GM23338 (cell line): ENCODE data around the gene RBP3. TPM values are rescaled to one million over a fixed set of nuclear protein-coding genes. Genes with fewer than 3 reads are reported as not detected.

Source experiments
- ATAC-seq: fragments of 200-7000 bp; cut with Tn5 transposase; 3 replicates; pipeline ENCODE4 v1.9.1; 2020
- DNase-seq: peaks from one replicate; pipeline ENCODE4 v3.0.0-alpha.2; 2015; ENCODE audit warnings: low spot score
- H2AFZ ChIP-seq: fragments of 200-600 bp; sonication (generic); 2 replicates; pipeline ENCODE4 v1.8.0; 2016; ENCODE audit warnings: antibody characterized with exemption, mild to moderate bottlenecking, moderate library complexity
- H3F3A ChIP-seq: fragments of 200-600 bp; sonication (generic); replicated peaks from 2 replicates; pipeline ENCODE4 v1.8.0; 2017; ENCODE audit warnings: antibody characterized with exemption, mixed run types, low read depth
- H3K27ac ChIP-seq: fragments of 200-600 bp; sonication (generic); 2 replicates; pipeline ENCODE4 v1.6.1; 2016; ENCODE audit warnings: low read depth
- H3K27me3 ChIP-seq: fragments of 200-600 bp; sonication (generic); 2 replicates; pipeline ENCODE4 v1.8.0; 2016; ENCODE audit warnings: mild to moderate bottlenecking, mixed run types, moderate library complexity; ENCODE audit not compliant: insufficient read depth
- H3K36me3 ChIP-seq: fragments of 200-600 bp; sonication (generic); 2 replicates; pipeline ENCODE4 v1.8.0; 2016; ENCODE audit warnings: mild to moderate bottlenecking; ENCODE audit not compliant: insufficient read depth
- H3K4me1 ChIP-seq: fragments of 200-600 bp; sonication (generic); 2 replicates; pipeline ENCODE4 v1.8.0; 2016; ENCODE audit warnings: mild to moderate bottlenecking, moderate library complexity; ENCODE audit not compliant: insufficient read depth
- H3K4me2 ChIP-seq: fragments of 200-600 bp; sonication (generic); 2 replicates; pipeline ENCODE4 v1.7.1; 2017; ENCODE audit warnings: mixed run types
- H3K4me3 ChIP-seq: fragments of 200-600 bp; sonication (generic); 2 replicates; pipeline ENCODE4 v1.6.1; 2016; ENCODE audit warnings: mixed run types
- H3K79me2 ChIP-seq: fragments of 200-600 bp; sonication (generic); replicated peaks from 2 replicates; pipeline ENCODE4 v1.8.0; 2017; ENCODE audit warnings: mild to moderate bottlenecking; ENCODE audit not compliant: insufficient read depth
- H3K9me2 ChIP-seq: fragments of 200-600 bp; sonication (generic); 2 replicates; pipeline ENCODE4 v1.8.0; 2017; ENCODE audit not compliant: insufficient read depth
- H4K20me1 ChIP-seq: fragments of 200-600 bp; sonication (generic); replicated peaks from 2 replicates; pipeline ENCODE4 v1.8.0; 2017; ENCODE audit warnings: mild to moderate bottlenecking; ENCODE audit not compliant: insufficient read depth
- H3K27ac Mint-ChIP-seq: 2 replicates; pipeline ENCODE4 v1.8.0; 2020; ENCODE audit warnings: inconsistent platforms, mild to moderate bottlenecking, moderate library complexity, mixed read lengths
- H3K27me3 Mint-ChIP-seq: 3 replicates; pipeline ENCODE4 v1.8.0; 2022; ENCODE audit warnings: low read depth, mild to moderate bottlenecking, moderate library complexity, mixed read lengths, inconsistent platforms; ENCODE audit not compliant: insufficient read depth, poor library complexity
- H3K36me3 Mint-ChIP-seq: 3 replicates; pipeline ENCODE4 v1.8.0; 2021; ENCODE audit warnings: low read depth, mild to moderate bottlenecking, inconsistent platforms, moderate library complexity, mixed read lengths
- H3K4me1 Mint-ChIP-seq: 3 replicates; pipeline ENCODE4 v1.8.0; 2020; ENCODE audit warnings: mild to moderate bottlenecking, inconsistent platforms, mixed read lengths
- H3K4me3 Mint-ChIP-seq: 3 replicates; pipeline ENCODE4 v1.8.0; 2021; ENCODE audit warnings: moderate library complexity, mild to moderate bottlenecking, inconsistent platforms, mixed read lengths
- H3K9me3 Mint-ChIP-seq: 3 replicates; pipeline ENCODE4 v1.8.0; 2020; ENCODE audit warnings: moderate library complexity, mild to moderate bottlenecking, inconsistent platforms, mixed read lengths
- CREB1 ChIP-seq: fragments of 250-450 bp; sonication (Bioruptor Pico); IDR thresholded peaks from 2 replicates; pipeline ENCODE4 v1.5.0; 2020; ENCODE audit warnings: low read depth, mild to moderate bottlenecking, moderate library complexity
- CTCF ChIP-seq, 2 experiments: fragments of 200-600 bp in 1 of 2; sonication (generic) in 1 of 2; conservative IDR thresholded peaks; 2 replicates each; pipeline versions ENCODE4 v1.5.1 to v1.6.1; 2016 to 2017; ENCODE audit warnings: antibody characterized with exemption in 2 of 2, low read depth in 2 of 2, mild to moderate bottlenecking in 2 of 2, moderate library complexity in 1 of 2
- ETS1 ChIP-seq: IDR thresholded peaks from 2 replicates; pipeline ENCODE4 v1.6.1; 2016; ENCODE audit warnings: antibody characterized with exemption
- EZH2 ChIP-seq: fragments of 200-600 bp; sonication (generic); IDR thresholded peaks from one replicate; pipeline ENCODE4 v1.8.0; 2017; ENCODE audit warnings: antibody characterized with exemption, mild to moderate bottlenecking, low read depth; ENCODE audit not compliant: unreplicated experiment
- EZH2phosphoT487 ChIP-seq: fragments of 200-600 bp; sonication (generic); IDR thresholded peaks from one replicate; pipeline ENCODE4 v1.8.1; 2018; ENCODE audit warnings: antibody characterized with exemption; ENCODE audit not compliant: unreplicated experiment
- JUNB ChIP-seq: IDR thresholded peaks from one replicate; pipeline ENCODE4 v1.6.1; 2016; ENCODE audit warnings: antibody characterized with exemption; ENCODE audit not compliant: unreplicated experiment
- NANOG ChIP-seq: IDR thresholded peaks from 2 replicates; pipeline ENCODE4 v1.6.1; 2016; ENCODE audit warnings: antibody characterized with exemption, borderline replicate concordance
- POLR2AphosphoS5 ChIP-seq: IDR thresholded peaks from 2 replicates; pipeline ENCODE4 v1.6.1; 2016; ENCODE audit warnings: antibody characterized with exemption, low read depth
- REST ChIP-seq: IDR thresholded peaks from one replicate; pipeline ENCODE4 v1.6.1; 2018; ENCODE audit warnings: antibody characterized with exemption; ENCODE audit not compliant: unreplicated experiment
- STAT1 ChIP-seq: IDR thresholded peaks from one replicate; pipeline ENCODE4 v1.6.1; 2016; ENCODE audit warnings: antibody characterized with exemption; ENCODE audit not compliant: unreplicated experiment
- ZNF114 ChIP-seq: fragments of 250-450 bp; sonication (Bioruptor Pico); IDR thresholded peaks from 2 replicates; pipeline ENCODE4 v1.5.0; 2020; ENCODE audit warnings: mild to moderate bottlenecking, moderate library complexity
- ZNF331 ChIP-seq: fragments of 250-450 bp; sonication (Bioruptor Pico); IDR thresholded peaks from 2 replicates; pipeline ENCODE4 v1.5.0; 2020; ENCODE audit warnings: low read depth, mild to moderate bottlenecking, moderate library complexity
- ZNF462 ChIP-seq: fragments of 250-450 bp; sonication (Bioruptor Pico); IDR thresholded peaks from 2 replicates; pipeline ENCODE4 v1.5.0; 2020; ENCODE audit warnings: mild to moderate bottlenecking, moderate library complexity
- polyA plus RNA-seq: library from polyadenylated mRNA; unstranded; fragments of >200 nt; fragmentation: Nextera tagmentation; extraction: Ambion mirVana; gene quantifications from 2 replicates; pipeline ENCODE4 v1.2.1, GENCODE V29; 2016
- total RNA-seq: library from RNA; depleted of rRNA; stranded (reverse); fragments of >200 nt; shearing (Covaris generic); gene quantifications from 2 replicates; pipeline ENCODE4 v1.2.3, GENCODE V29; 2014

RBP3 gene
- total and polyA plus RNA-seq, 2 experiments from 2014 or later: not detected

- no peaks in the 10 kb centered on the region for H3K4me1 Mint-ChIP-seq
- H2AFZ ChIP-seq: no peak overlapping the region
- no peaks in the 10 kb centered on the region for H3K36me3 ChIP-seq
- no peaks in the 10 kb centered on the region for H3K36me3 Mint-ChIP-seq
- H3K27me3 Mint-ChIP-seq: peaks cover 6% of the 10 kb centered on the region
- no peaks in the 10 kb centered on the region for H3K79me2 ChIP-seq
- no peaks in the 10 kb centered on the region for H4K20me1 ChIP-seq
- no peak overlapping the region for H3K27ac ChIP-seq
- ATAC-seq: no peak
- no peak overlapping the region for H3K4me2 ChIP-seq
- no peaks in the 10 kb centered on the region for H3F3A ChIP-seq
- H3K27ac Mint-ChIP-seq: no peak overlapping the region
- H3K4me1 ChIP-seq: no peaks in the 10 kb centered on the region
- TF ChIP-seq CREB1 (no peak), JUNB (no peak), POLR2AphosphoS5 (no peak), EZH2phosphoT487 (no peak), EZH2 (no peak), STAT1 (no peak), ETS1 (no peak), ZNF331 (CRISPR knock-in tag) (no peak), NANOG (no peak), REST (no peak), ZNF114 (CRISPR knock-in tag) (no peak), CTCF (conservative IDR thresholded peaks at IDR 0.05; ENCODE audit: low read depth in 2 of 2) (no peak), ZNF462 (CRISPR knock-in tag) (no peak)
- no peak for DNase-seq
- H3K4me3 Mint-ChIP-seq: no peak overlapping the region
- no peaks in the 10 kb centered on the region for H3K9me3 Mint-ChIP-seq
- H3K27me3 ChIP-seq: no peaks in the 10 kb centered on the region
- no peak overlapping the region for H3K4me3 ChIP-seq
- H3K9me2 ChIP-seq: no peaks in the 10 kb centered on the region; the same call in 1 of the 2 replicates
These were observed 5.2 kb downstream of the RBP3 start for GRCh38 chr10:47353351-47353750.
